HG02571 (cell line): Measurements from ENCODE around the gene TOGARAM2.

ENCODE experiments used
- ATAC-seq: cut with Tn5 transposase; IDR thresholded peaks from one replicate; pipeline ENCODE4 v1.9.1; 2021; ENCODE audit warnings: mild to moderate bottlenecking, moderate library complexity; ENCODE audit not compliant: unreplicated experiment

Gene TOGARAM2

DNA sequence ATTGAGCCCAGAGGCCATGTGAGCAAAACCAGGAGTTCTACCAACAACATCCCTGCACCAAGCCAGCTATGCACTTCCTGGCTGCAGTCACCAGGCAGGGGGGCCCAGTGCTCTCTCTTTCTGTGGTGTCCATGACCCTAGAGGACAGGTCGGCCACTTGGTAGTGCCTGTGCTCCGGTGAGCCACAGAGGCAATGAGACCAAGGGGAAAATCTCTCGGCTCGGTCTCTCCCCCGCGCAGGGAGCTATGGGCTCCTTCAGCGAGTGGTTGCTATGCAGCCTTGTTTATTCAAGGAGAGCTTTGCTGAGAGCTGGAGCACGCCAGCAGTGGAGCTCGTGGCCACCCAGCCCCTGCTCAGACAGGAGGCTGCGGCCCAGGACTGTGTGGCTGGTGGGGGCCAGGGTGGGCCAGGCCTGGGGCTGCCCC is at the start of gene TOGARAM2:
Gene TOGARAM2 (plus strand): TSS at position 283 of the 426 bp plus-strand sequence. CDS start 13,537 bp downstream, outside the sequence.
- no peak for ATAC-seq

DNA sequence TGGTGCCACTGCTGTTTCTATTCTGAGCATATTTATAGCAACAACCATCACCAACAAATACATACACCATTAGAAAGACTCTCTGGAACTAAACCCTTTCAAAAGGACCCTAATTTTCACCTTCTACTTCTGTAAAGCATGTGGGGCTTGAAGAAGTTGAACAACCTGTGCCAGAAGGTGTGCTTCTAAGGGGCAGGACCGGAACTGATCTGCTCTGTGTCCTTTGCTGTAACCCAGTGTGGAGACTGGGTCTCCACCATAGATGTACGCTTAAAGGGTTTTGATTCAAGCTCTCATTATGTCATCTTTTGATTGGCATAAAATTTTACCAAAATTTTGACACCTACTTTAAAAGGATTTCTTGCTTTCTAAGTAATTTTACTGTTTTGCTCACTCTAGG is 46.3 kb upstream of the TOGARAM2 start:
- ATAC-seq: no peak

DNA sequence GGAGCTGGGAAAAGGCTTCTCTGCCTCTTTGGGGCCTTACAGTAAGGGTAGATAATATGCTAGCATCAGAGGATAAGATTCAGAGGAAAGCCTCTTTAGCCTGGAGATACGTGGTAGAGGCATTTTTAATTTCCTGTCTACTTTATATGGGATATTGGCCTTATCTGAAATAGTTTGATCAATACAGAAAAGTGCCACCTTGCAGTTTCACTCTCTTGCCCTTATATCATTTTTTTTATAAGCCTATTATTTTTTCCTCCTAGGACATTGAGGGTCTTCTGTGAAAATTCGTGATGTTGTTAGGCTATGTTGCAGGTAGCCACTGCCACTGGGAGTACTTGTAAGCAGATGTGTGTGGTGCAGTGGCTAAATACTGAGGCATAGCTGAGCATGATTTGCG is 40.1 kb upstream of the TOGARAM2 start:
- no peak for ATAC-seq

DNA sequence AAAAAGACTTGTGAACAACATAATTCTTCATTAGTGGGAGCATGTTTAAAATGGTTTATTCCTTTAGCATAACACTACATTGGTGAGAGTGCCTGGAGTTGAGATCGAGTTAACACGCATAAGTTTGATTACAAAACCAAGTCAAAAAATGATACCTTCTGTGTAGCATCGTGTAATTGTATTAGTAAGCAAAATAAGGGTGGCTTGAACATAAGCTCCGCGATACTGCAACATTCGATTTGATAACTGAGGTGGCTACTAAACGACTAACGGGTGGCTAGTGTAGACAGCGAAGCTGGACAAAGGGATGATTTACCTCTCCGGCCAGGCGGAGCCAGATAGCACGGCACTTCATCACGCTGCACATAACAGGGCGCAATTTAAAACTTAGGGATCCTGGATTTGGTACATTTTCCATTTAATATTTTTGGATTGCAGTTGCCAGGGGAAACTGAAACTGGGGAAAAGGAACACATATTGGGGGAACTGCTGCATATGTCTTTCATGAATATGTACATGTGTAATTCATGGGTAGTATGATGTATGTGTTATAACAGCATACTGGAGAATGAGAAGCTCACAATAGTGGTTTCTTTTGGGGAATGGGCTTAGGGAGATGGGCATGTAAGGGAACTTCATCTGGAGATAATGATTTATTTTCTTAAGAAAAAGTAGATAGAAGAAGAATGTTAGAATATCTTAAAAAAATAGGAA is 36.4 kb upstream of the TOGARAM2 start:
- no peak for ATAC-seq

DNA sequence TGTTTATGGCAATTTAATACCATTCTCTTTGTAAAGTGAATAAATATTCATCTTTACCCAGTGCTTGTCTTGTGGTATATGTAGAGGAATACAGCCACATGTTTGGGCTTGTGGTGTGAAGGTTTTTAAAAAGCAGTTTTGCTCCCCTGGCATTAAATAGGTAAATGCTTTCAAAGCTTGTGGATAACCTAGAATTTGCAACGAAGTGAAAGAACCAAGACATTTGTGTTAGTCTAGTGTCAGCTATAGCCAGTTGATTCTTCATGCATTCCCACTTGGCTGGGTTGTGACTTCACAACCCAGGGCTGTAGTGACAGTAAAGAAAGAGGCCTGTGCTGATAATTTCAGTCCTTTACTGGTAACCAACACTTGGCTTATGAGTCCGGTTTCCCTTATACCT is 32.9 kb upstream of the TOGARAM2 start:
- no peak for ATAC-seq

DNA sequence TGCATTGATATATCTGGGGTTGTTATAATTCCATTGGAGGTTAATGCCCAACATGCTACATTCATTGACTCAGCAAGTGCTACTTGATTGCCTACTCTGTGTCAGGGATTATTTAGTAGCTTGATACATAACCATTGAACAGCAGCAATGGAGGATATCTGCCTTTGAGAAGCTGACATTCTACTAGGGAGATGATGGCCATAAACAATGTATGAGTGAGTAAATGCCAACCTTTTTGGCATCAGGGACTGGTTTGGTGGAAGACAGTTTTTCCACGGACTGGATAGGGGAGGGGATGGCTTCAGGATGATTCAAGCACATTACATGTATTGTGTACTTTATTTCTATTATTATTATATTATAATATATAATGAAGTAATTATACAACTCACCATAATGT is 31.9 kb upstream of the TOGARAM2 start:
- ATAC-seq: no peak

DNA sequence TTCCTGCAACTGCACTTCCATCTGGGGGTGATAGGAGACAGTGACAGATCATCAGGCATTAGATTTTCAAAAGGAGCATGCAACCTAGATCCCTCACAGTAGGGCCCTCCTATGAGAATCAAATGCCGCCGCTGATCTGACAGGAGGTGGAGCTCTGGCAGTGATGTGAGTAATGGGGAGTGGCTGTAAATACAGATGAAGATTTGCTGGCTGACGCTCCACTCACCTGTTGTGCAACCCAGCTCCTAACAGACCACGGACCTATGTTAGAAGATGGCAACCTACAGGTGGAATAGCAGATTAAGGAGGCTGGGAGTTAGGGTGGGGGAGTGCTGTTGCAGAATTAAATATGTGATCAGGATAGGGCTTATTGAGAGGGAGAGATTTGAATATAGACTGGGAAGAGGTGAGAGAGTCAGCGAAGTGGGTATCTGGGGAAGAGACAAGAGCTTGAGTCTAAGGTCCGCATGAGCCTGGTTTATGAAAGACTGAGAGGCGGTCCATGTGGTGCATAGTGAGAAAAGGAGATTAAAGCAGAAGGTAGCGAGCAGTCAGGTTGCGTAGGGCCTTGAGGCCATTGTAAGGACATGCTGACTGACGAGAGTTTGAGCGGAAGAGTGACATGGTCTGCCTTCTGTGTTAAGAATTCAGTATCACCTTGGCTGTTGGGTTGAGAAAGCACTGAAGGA is 31.3 kb upstream of the TOGARAM2 start:
- ATAC-seq: no peak

DNA sequence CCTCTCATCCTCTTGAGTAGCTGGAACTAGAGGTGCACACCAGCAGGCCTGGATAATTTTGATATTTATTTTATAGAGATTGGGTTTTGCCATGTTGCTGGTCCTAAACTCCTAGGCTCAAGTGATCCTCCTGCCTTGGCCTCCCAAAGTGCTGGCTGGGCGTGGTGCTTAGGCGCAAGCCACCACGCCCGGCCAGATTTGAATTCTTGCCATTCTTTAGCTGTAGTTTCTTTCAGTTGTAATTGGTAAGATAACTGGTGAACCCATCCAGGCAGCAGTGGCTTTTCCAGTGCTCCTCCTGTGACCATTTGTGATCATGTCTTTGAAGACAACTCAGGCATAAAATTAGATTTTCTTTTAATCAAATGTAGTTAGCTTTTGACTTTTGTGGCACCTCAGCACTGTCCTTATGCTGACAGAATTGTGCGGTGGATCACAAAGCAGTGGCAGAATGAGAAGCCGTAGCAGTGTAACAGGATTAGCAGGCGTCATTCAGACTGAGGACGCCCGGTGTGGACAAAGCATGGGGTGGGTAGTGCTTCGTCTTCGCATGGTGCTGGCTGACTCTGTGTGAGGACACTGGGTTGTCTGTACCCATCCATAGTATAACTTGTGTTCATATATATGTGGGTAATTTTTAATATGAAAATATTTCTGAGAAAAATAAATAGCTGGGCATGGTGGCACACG is 30.0 kb upstream of the TOGARAM2 start:
- ATAC-seq: no peak

DNA sequence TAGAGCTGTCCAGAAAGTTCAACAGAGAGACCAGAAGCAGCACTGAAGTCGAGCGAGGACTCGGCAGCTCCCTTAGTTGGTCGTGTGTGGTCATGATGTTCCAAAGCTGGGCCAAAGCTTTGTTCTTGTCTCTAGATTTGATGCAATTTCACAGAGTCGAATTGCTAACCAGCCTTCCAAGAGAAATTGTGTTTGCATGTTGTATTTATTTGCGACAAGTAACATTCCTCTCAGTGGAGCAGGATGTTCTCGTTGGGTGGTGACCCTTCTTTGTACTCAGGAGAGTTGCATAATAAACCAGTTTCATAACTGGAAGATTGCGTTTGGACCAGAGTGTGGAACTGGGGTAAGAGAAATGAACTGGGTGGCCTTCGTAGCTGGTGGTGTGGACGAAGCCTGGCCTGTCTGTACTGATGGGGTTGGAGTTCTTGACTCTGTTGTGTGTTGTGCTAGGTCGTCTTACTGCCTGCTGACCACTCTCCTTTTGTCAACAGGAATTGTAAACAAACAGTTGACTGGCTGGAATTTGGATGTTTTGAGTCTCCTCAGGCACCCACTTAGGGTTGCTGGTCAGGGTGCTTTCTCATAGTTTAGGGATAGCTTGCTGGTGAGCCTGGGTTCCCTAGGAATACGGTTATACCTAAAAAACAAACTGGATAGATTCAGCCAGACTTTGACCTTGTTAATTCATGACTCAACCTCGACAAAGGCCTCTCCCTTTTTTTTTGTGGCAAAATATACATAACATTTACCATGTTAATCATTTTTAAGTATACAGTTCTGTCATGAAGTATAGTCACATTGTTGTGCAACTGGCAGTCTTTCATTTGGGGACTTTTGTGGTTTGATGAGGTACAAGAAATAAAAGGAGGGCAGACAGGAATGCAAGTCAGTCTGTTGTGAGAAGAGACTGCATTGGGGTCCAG is 28.9 kb upstream of the TOGARAM2 start:
- no peak for ATAC-seq

DNA sequence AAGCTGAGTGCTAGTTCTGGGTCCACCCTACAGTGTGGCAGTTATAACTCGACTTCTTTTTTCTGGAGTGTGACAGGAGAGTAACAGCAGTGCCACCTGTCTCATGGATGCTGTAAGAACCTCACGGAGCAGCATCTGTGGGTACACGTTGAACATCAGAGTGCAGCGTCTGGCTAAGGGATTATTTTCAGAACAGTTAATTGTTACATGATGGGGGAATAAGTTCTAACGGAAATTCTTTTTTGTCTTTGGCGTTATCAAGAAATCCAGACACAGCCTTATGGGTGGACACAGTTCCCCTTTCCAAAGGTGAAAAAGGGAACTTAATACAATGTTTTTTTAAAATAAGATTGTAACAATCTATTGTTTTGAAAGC is 28.3 kb upstream of the TOGARAM2 start:
- no peak for ATAC-seq

DNA sequence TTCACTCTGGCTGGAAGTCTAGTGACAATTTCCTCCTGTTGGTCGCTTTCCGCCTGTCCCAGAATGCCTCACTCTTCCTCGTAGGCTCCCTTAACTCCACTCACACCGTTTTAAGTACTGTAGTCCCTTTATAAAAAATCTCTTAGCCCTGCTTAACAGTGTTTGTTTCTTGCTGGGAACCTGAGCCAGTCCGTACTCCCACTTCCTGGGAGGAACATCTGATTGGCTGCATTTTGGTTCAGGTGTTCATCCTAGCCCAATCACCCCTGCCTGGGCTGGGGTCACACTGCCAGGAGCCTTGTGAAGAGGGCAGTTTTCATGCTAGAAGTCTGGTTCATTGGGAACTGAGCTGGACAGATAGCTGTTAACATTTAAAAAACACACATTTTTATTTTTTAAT is 25.6 kb upstream of the TOGARAM2 start:
- ATAC-seq: no peak

DNA sequence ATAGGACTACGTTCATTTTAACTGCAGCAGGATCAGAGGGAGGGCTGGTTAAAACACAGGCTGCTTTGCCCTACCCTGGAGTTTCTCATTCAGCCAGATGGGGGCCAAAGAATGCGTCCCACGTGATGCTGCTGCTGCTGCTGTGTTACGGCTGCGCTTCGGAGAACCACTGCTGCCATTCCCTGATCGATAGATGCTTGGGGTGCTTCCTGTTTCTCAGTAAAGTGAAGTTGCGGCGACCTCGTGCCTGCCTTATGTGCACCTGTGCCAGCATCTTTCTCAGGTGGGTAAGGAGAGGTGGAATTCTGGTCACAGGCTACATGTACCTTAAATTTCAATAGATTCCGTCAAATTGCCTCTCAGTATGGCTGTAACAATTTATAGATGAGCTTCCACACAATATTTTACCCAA is 24.7 kb upstream of the TOGARAM2 start:
- no peak for ATAC-seq

DNA sequence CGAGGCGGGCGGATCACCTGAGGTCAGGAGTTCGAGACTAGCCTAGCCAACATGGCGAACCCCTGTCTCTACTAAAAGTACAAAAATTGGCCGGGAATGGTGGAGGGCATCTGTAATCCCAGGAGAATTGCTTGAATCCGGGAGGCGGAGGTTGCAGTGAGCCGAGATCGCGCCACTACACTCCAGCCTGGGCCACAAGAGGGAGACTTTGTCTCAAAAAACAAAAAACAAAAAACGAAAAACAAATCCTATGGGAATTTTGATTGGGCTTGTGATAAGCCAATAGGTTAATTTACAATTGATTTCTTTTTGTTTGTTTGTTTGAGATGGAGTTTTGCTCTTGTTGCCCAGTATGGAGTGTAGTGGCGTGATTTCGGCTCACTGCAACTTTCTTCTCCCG is 24.2 kb upstream of the TOGARAM2 start:
- ATAC-seq: no peak

DNA sequence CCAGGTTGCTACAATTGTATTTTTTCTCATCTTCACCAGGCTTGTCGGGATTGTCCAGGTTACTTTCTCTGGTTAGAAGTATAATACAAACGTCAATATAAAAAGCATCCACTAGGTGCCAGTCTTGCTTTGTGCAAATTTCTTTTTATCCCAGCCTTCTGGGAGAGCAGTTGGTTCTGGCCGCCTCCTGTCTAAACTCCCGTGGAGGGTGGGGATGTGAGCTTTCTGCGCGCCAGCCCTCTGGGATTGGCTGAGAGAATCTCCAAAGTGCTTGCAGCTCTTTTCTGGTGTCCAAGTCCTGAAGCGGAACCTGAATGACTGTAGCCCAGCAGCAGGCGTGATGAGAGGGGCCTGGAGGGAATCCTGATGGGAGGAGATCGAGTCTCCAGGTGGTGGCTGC is 22.4 kb upstream of the TOGARAM2 start:
- ATAC-seq: no peak

DNA sequence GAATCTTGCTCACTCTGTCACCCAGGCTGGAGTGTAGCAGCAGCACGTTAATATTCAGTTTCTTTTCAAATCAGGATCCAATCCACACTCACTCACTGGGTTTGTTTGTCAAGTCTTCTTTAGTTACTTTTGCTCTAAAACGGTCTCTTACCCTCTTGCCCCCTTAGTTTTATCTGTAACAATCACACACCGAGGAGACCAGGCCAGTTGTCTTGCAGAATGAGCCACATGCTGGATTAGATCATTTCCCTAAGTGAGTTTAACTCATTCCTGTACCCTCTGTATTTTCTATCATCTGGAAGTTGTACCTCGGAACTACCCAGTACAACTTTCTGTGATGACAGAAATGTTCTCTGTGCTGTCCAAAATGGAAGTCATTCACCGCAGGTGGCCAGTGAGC is 20.7 kb upstream of the TOGARAM2 start:
- no peak for ATAC-seq

DNA sequence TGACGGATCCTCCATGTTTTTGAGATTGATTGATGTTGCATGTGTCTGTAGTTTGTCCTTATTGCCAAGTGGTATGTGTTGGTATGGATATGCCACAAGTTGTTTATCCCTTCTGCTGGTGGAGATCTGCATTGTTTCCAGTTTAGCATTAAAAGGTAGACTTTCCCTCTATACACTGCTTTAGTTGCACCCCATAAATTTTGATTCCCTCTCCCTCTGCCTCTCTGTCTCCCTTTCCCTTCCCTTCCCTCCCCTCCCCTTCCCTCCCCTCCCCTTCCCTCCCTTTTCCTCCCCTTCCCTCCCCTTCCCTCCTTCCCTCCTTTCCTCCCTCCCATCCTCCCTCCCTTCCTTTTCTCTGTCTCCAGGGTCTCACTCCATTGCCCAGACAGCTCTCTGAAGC is 18.6 kb upstream of the TOGARAM2 start:
- no peak for ATAC-seq

DNA sequence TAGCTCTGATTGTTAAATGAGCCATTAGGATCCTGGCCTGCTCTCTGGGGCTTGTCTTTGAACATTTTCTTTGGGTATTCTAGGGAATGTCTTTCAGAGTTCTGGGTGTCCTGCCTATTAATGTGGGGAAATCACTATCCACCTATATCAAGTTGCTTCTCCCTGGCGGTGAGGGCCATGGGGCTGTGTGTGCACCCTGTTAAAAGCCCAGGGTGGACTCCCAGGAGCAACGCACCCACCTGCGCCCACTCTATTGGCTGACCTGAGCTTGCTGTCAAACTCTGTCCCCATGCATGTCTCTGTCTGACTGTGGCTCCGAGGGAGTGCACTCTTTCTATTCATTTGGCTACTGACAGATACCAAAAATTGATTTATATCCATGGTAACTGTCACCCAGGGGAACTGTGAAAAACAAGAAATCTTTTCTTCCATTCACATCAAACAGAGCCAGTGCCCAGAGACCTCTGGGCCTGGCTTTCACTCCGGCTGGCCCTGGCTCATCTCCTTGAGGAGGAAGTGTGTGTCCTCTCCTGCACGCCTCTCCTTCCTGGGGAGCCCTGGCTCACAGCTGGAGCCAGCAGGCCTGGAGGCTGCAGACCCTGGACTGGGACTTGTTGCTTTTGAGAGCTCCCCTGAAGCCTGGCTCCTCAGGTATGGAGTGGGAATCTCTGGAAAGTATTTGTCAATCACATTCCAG is 10.5 kb upstream of the TOGARAM2 start:
- ATAC-seq: no peak

DNA sequence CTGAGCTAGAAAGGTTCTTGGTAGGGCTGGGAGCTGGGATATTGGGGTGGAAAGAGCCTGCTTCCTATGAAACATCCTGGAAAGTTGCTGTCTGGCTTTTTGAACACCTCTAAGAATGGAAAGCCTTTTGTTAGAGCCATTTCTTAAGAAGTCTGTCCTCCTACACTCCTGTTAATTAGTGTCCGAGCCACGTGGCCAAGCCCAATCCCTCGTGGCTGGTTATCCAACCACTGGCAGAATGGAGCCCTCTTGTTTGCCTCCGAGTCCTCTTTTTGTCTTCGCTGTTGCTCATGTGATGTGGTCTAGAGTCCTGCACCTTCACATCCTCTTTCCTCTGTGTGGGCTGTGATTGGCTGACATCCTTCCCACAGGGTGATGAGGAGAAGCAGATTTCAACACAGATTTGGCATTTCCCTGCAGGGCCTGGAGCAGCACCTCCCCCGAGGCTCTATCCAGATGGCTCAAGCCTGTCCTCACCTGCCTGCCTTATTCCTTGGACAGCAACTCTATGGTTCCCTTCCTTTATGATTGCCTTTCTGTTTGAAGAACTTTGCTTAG is 8.2 kb upstream of the TOGARAM2 start:
- ATAC-seq: no peak

DNA sequence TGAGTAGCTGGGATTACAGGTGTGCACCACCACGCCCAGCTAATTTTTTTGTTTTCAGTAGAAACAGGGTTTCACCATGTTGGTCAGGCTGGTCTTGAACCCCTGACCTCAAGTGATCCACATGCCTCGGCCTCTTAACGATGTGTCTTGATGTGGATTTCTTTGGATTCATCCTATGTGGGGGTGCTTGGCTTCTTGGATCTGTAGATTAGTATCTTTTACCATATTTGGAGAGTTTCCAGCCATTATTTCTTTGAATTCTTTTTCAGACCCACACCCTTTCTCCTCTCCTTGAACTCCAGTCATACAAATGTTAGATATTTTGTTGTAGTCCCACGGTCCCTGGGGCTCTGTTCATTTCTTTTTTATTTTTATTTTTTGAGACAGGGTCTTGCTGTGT is 6.8 kb upstream of the TOGARAM2 start:
- ATAC-seq: no peak

DNA sequence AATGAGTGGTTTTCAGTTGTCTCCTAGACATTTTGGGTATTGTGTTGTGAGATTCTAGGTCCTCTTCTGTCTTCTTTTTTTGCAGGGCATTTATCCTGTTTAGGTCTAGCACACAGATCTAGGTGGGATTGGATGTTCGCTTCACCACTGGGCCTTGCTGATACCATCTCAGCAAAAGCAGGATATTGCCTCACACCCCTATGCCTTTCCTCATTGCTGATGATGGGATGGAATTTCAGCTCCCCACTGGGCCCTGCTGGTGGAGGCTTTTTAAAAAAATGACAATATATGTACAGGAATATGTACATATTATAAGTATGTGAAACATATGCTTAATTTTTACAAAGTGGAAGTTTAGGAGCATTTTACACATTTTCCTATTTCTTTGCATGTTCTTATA is 5.4 kb upstream of the TOGARAM2 start:
- ATAC-seq: no peak
